GM12865 (cell line): ENCODE measurements around the gene RNFT2.

Experiments
- DNase-seq: peaks from one replicate; pipeline ENCODE4 v3.0.0; 2010; ENCODE audit warnings: low read depth
- H3K4me3 ChIP-seq: 2 replicates; pipeline ENCODE4 v1.5.1; 2011; ENCODE audit warnings: mild to moderate bottlenecking, low read depth, low read length, control low read depth
- TF ChIP-seq, protein P1 (sequence below): IDR thresholded peaks from 2 replicates; pipeline ENCODE4 v1.5.1; 2011; ENCODE audit warnings: low read length, control low read depth, low read depth, inconsistent platforms; ENCODE audit not compliant: insufficient read depth; ENCODE audit errors: missing control alignments

The RNFT2 gene

DNA sequence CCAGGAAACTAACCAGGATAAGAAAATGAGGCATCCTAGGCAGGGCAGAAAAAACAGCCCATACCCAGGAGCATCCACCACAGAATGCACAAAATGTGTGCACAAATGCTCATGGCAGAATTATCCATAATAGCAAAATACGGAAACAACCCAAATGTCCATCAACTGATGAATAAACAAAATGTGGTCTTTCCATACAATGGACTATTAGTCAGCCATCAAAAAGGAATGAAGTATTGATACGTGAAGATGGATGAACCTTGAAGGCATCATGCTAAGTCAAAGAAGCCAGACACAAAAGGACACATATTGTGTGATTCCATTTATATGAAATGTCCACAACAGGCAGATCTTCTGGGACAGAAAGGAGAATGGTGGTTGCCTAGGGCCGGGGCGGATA, 124.1 kb downstream of the RNFT2 start:
- TF ChIP-seq, protein P1, sequence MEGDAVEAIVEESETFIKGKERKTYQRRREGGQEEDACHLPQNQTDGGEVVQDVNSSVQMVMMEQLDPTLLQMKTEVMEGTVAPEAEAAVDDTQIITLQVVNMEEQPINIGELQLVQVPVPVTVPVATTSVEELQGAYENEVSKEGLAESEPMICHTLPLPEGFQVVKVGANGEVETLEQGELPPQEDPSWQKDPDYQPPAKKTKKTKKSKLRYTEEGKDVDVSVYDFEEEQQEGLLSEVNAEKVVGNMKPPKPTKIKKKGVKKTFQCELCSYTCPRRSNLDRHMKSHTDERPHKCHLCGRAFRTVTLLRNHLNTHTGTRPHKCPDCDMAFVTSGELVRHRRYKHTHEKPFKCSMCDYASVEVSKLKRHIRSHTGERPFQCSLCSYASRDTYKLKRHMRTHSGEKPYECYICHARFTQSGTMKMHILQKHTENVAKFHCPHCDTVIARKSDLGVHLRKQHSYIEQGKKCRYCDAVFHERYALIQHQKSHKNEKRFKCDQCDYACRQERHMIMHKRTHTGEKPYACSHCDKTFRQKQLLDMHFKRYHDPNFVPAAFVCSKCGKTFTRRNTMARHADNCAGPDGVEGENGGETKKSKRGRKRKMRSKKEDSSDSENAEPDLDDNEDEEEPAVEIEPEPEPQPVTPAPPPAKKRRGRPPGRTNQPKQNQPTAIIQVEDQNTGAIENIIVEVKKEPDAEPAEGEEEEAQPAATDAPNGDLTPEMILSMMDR: no peak
- H3K4me3 ChIP-seq: no peak overlapping the region
- DNase-seq: no peak

DNA sequence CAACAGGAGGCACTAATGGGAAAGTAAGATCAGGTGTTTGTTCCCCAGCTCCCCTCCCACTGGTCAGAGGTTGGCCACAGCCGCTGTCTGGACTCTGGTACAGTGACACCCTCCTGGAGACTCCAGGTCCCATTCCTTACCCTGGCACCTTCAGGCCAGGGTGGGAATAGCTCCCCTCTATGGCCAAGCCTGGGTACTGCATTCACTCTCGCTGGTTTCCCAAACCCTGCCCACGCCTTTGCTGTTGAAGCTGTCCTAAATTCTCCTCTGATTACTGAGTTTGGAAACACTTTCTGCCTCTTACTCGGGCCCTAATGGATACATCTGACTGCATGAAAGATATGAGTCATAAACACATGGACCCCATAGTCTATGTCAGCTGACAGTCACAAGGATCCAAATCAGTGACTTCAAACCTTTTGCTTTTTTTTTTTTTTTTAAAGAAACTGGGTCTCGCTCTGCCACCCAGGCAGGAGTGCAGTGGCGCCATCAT, 125.2 kb downstream of the RNFT2 start:
- no peak overlapping the region for H3K4me3 ChIP-seq
- no peak for DNase-seq
- TF ChIP-seq, protein P1: peak; percentile 57

DNA sequence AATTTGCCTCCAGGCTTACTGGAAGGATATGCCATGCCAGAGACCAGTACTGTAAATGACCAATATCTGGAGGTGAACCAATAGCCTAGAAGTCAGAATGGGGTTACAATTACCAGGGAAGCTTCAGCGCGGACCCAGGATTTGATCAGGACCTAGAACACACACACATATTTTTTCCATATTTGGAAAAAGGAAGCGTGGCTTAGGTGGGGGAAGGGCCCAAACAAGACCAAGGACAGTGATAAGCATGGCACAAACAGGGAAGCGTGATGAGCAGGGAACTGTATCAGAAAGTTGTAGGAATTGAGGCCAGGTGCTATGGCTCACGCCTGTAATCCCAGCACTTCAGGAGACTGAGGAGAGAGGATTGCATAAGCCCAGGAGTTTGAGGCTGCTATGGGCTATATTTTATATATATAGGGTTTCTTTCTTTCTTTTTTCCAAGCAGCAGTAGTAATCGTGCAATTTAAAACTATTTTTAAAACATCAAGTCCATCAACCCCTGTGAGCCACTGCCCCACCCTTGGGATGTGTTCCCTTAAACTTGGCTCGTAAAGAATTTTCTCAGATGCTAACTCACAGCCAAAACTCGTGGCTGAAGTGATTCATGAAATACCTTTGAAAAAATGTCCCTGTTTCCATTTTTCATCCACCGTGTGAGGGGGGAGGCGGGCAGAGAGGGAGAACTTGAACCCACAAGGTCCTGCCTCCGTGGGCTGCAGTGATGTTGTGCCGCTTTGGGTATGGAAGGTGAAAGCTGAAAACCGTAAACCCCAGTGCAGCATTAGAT, 126.5 kb downstream of the RNFT2 start:
- no peak for DNase-seq

DNA sequence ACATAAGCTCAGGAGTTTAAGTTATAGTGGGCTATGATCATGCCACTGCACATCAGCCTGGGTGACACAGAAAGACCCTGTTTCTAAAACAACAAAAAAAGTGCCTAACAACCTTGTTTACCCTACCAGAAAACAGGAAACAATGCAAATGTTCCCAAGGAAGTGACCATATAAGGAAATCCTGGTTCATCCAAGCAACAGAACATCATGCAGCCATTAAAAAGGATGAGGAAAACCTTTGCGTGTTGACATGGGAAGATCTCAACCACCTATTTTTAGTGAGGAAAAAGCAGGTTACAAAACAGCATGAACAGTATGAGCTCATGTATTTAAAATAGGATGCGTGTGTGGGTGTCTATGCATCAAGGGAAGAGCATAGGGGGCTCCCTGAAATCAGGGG, 129.4 kb downstream of the RNFT2 start:
- no peak for DNase-seq
- TF ChIP-seq, protein P1: no peak

More for the DNA sequence above, 126.5 kb downstream of the RNFT2 start:
- TF ChIP-seq, protein P1: no peak
- H3K4me3 ChIP-seq: no peak overlapping the region

DNA sequence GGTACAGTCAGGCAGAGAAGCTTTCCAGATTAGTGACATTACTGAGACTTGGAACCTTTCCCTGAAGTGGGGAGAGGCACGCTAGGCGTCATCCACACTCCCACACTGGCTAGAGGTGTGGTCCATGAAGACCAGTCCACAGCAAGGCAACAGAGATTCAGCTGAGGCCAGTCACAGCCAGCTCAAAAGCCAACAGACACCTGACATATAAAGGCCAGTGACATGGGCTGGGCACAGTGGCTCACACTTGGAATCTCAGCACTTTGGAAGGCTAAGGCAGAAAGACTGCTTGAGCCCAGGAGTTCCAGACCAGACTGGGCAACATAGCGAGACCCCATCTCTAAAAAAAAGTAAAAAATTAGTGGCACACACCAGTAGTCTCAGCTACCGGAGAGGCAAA, 132.2 kb downstream of the RNFT2 start:
- DNase-seq: no peak
- TF ChIP-seq, protein P1: no peak

More for the DNA sequence above, 129.4 kb downstream of the RNFT2 start:
- no peak overlapping the region for H3K4me3 ChIP-seq

DNA sequence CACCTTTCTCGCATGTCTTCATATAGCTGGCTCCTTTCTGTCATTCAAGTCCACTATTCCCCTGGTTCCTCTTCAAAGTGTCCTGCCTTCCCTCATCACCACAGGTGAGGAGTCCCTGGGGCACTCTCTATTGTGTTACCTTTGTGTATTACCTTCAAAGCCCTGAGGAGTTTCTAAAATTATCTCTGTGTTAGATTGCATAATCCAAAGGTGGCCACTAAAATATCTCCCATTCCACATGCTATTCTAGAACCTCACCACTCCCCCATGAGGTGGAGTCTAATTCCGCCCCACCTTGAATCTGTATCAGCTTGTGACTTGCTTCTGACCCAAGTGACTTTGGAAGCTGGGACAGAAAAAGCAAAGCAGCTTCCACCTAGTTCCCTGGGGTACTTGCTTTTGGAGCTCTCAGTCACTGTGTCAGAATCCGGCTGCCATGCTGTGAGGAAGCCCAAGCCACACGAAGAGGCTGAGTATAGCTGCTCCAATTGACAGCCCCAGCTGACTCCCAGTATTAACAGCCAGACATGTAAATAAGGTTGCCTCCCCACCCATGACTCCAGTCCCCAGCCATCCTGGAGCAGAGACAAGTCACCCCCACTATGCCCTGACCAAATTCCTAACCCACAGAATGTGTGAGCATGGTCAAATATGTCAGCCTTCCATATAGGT, 136.3 kb downstream of the RNFT2 start:
- H3K4me3 ChIP-seq: no peak overlapping the region
- DNase-seq: no peak
- TF ChIP-seq, protein P1: no peak

More for the DNA sequence above, 132.2 kb downstream of the RNFT2 start:
- H3K4me3 ChIP-seq: no peak overlapping the region
